Naive thymus-derived CD4-positive, alpha-beta T cell (primary cell): ENCODE measurements around the gene SPOCD1. TPM values are rescaled to one million over a fixed set of nuclear protein-coding genes. Genes with fewer than 3 reads are reported as not detected.

Experiments used
- ATAC-seq: fragments of 150-1000 bp; cut with Tn5 transposase; 2 replicates; pipeline ENCODE4 v1.10.0; 2021; ENCODE audit warnings: mild to moderate bottlenecking, moderate library complexity
- CTCF ChIA-PET: fragments of 350-600 bp; sonication (Branson Sonifier 250); formaldehyde crosslinking; loops from one replicate; lab custom pipeline; 2021; ENCODE audit warnings: antibody characterized with exemption; lab: Charles Lee
- POLR2A ChIA-PET: fragments of 350-600 bp; sonication (Branson Sonifier 250); formaldehyde crosslinking; loops from one replicate; lab custom pipeline; 2021; ENCODE audit warnings: antibody characterized with exemption, inconsistent platforms; lab: Charles Lee
- DNase-seq, 9 donors: peaks; one replicate each; pipeline versions ENCODE4 v3.0.0 to v3.0.0-alpha.2; 2020 to 2022; ENCODE audit warnings: mixed read lengths in 1 of 9
- H3K27ac ChIP-seq: one replicate; pipeline ENCODE4 v1.7.0; 2013; ENCODE audit warnings: mild to moderate bottlenecking, low read depth, low read length, moderate library complexity
- H3K27me3 ChIP-seq, 2 donors: one replicate each; pipeline ENCODE4 v1.7.0; 2013; ENCODE audit warnings: low read length in 2 of 2, mild to moderate bottlenecking in 2 of 2, moderate library complexity in 2 of 2; ENCODE audit not compliant: control insufficient read depth in 2 of 2, insufficient read depth in 2 of 2
- H3K36me3 ChIP-seq, 3 experiments: 1 replicate in 2 of 3; 2 replicates in 1 of 3; pipeline ENCODE4 v1.7.0; 2013; ENCODE audit warnings: low read length in 3 of 3, mild to moderate bottlenecking in 3 of 3, moderate library complexity in 1 of 3; ENCODE audit not compliant: insufficient read depth in 3 of 3, control insufficient read depth in 2 of 3
- H3K4me1 ChIP-seq, 2 donors: one replicate each; pipeline ENCODE4 v1.7.0; 2013; ENCODE audit warnings: low read length in 2 of 2, mild to moderate bottlenecking in 2 of 2, moderate library complexity in 1 of 2; ENCODE audit not compliant: control insufficient read depth in 2 of 2, insufficient read depth in 2 of 2
- H3K4me3 ChIP-seq: 2 replicates; pipeline ENCODE4 v1.7.0; 2013; ENCODE audit warnings: mild to moderate bottlenecking, low read length
- H3K9me3 ChIP-seq, 3 experiments: 1 replicate in 2 of 3; 2 replicates in 1 of 3; pipeline ENCODE4 v1.7.0; 2013; ENCODE audit warnings: low read length in 3 of 3; ENCODE audit not compliant: control insufficient read depth in 2 of 3
- H3K27ac Mint-ChIP-seq, 9 donors: one replicate each; pipeline ENCODE4 v1.8.0; 2020 to 2022; ENCODE audit warnings: mixed read lengths in 9 of 9, mild to moderate bottlenecking in 8 of 9, moderate library complexity in 5 of 9, inconsistent platforms in 2 of 9
- H3K27me3 Mint-ChIP-seq, 5 donors: one replicate each; pipeline ENCODE4 v1.8.0; 2021 to 2022; ENCODE audit warnings: mixed read lengths in 5 of 5, mild to moderate bottlenecking in 1 of 5
- H3K36me3 Mint-ChIP-seq, 5 donors: one replicate each; pipeline ENCODE4 v1.8.0; 2020 to 2022; ENCODE audit warnings: mixed read lengths in 5 of 5, mild to moderate bottlenecking in 3 of 5, inconsistent platforms in 1 of 5
- H3K4me1 Mint-ChIP-seq, 7 donors: one replicate each; pipeline ENCODE4 v1.8.0; 2020 to 2022; ENCODE audit warnings: mixed read lengths in 7 of 7, mild to moderate bottlenecking in 3 of 7, inconsistent platforms in 1 of 7
- H3K4me3 Mint-ChIP-seq, 10 donors: one replicate each; pipeline ENCODE4 v1.8.0; 2020 to 2022; ENCODE audit warnings: mild to moderate bottlenecking in 10 of 10, mixed read lengths in 10 of 10, moderate library complexity in 6 of 10, inconsistent platforms in 2 of 10
- H3K9me3 Mint-ChIP-seq, 11 donors: one replicate each; pipeline ENCODE4 v1.8.0; 2020 to 2022; ENCODE audit warnings: mixed read lengths in 11 of 11, mild to moderate bottlenecking in 4 of 11, inconsistent platforms in 1 of 11, moderate library complexity in 1 of 11
- intact Hi-C, 2 donors: fragments of 100-400 bp; cut with micrococcal nuclease; formaldehyde crosslinking; loops; one replicate each; pipeline ENCODE4 v1.15.1; 2023
- polyA plus RNA-seq, 2 donors: library from polyadenylated mRNA; unstranded; fragments of 300-500 nt; fragmentation: Illumina TruSeq; gene quantifications; one replicate each; pipeline ENCODE4 v1.2.3, GENCODE V29; 2021
- total RNA-seq, 6 experiments: library from RNA in 5 of 6; stranded (reverse) in 5 of 6; gene quantifications; 1 replicate in 5 of 6; 2 replicates in 1 of 6; pipeline ENCODE4 v1.2.3 and lab custom pipeline; 2021 to 2026

SPOCD1 gene
- total and polyA plus RNA-seq, 7 experiments from 2014 or later: 0.21 to 0.38 TPM; not detected in 5

- no peak overlapping the region for H3K27ac ChIP-seq
- H3K4me3 ChIP-seq: no peak overlapping the region
- H3K9me3 Mint-ChIP-seq: peaks cover 0 to 1% (median 0%) of the 10 kb centered on the region in 11 donors
- intact Hi-C loops: no loop called here
- H3K27me3 ChIP-seq: no peaks in the 10 kb centered on the region
- POLR2A ChIA-PET: interaction anchor here (1.0 kb wide), 1 partner anchor 30 kb away, joined by 3 read pairs; no protein-coding TSS in a partner anchor
- no peaks in the 10 kb centered on the region for H3K36me3 Mint-ChIP-seq
- no peaks in the 10 kb centered on the region for H3K4me1 ChIP-seq
- H3K4me3 Mint-ChIP-seq: no peak overlapping the region
- DNase-seq (no peak), ATAC-seq (no peak)
- peaks cover 0 to 29% (median 0%) of the 10 kb centered on the region in 5 donors for H3K27me3 Mint-ChIP-seq
- H3K9me3 ChIP-seq: no peaks in the 10 kb centered on the region
- H3K4me1 Mint-ChIP-seq: peaks cover 0 to 17% (median 8%) of the 10 kb centered on the region in 7 donors
- no peaks in the 10 kb centered on the region for H3K36me3 ChIP-seq
- H3K27ac Mint-ChIP-seq: peak overlapping the region in 1 of 9 donors; percentile 10
- CTCF ChIA-PET: interaction anchor here (0.6 kb wide), 1 partner anchor 159 kb away, joined by 3 read pairs; no protein-coding TSS in a partner anchor
Observed at GRCh38 chr1:31807273-31808048, 8.4 kb downstream of the SPOCD1 start.

DNA sequence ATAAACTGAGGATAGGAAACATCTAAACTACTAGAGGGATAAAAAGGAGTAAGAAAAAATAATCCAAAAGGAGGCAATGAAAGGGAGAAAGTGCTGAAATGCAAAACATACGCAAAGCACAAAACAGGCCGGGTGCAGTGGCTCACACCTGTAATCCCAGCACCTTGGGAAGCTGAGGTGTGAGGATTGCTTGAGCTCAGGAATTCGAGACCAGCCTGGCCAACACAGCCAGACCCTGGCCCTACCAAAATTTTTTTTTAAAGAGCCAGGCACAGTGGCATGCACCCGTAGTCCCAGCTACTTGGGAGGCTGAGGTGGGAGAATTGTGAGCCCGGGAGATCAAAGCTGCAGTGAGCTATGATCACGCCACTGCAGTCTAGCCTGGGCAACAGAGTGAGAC is 10.5 kb downstream of the SPOCD1 start:
- peaks cover 0 to 1% (median 0%) of the 10 kb centered on the region in 11 donors for H3K9me3 Mint-ChIP-seq
- POLR2A ChIA-PET: interaction anchor here (1.3 kb wide), 1 partner anchor 10 kb away, joined by 4 read pairs; the partner anchor contains the start of gene SPOCD1

GRCh38 chr1:31804098-31804497 is 11.7 kb downstream of the SPOCD1 start:
- DNase-seq (no peak), ATAC-seq (no peak)
- intact Hi-C loops: no loop called here
- Mint-ChIP-seq H3K4me3 (no peak overlapping the region), H3K36me3 (no peaks in the 10 kb centered on the region), H3K9me3 (peaks cover 0 to 1% (median 0%) of the 10 kb centered on the region in 11 donors), H3K4me1 (peaks cover 2 to 27% (median 21%) of the 10 kb centered on the region in 7 donors), H3K27ac (peak overlapping the region in 1 of 9 donors; percentile 78), H3K27me3 (peaks cover 0 to 30% (median 0%) of the 10 kb centered on the region in 5 donors)
- H3K4me3 ChIP-seq: no peak overlapping the region
- no peaks in the 10 kb centered on the region for H3K27me3 ChIP-seq
- H3K9me3 ChIP-seq: no peaks in the 10 kb centered on the region
- H3K27ac ChIP-seq: no peak overlapping the region
- no peaks in the 10 kb centered on the region for H3K36me3 ChIP-seq
- ChIA-PET POLR2A (interaction anchor here (1.1 kb wide), 1 partner anchor 13 kb away, joined by 3 read pairs; no protein-coding TSS in a partner anchor), CTCF (interaction anchor here (0.6 to 1.3 kb wide), 5 partner anchors 9 to 154 kb away, joined by 3 to 5 read pairs (median 4); no protein-coding TSS in a partner anchor)
- no peaks in the 10 kb centered on the region for H3K4me1 ChIP-seq

More for the DNA sequence above, 10.5 kb downstream of the SPOCD1 start:
- DNase-seq (peak in 1 of 9 donors; percentile 14), ATAC-seq (no peak)
- Histone ChIP-seq H3K4me1 (no peaks in the 10 kb centered on the region), H3K27me3 (no peaks in the 10 kb centered on the region), H3K4me3 (no peak overlapping the region), H3K9me3 (no peaks in the 10 kb centered on the region), H3K27ac (no peak overlapping the region), H3K36me3 (no peaks in the 10 kb centered on the region)
- H3K27ac Mint-ChIP-seq: peak overlapping the region in 1 of 9 donors; percentile 66
- intact Hi-C loops: no loop called here
- CTCF ChIA-PET: no interaction called here
- H3K4me1 Mint-ChIP-seq: peaks cover 2 to 27% (median 21%) of the 10 kb centered on the region in 7 donors
- no peak overlapping the region for H3K4me3 Mint-ChIP-seq
- H3K36me3 Mint-ChIP-seq: no peaks in the 10 kb centered on the region
- H3K27me3 Mint-ChIP-seq: peaks cover 0 to 39% (median 0%) of the 10 kb centered on the region in 5 donors

- Histone ChIP-seq H3K4me1 (no peaks in the 10 kb centered on the region), H3K9me3 (no peaks in the 10 kb centered on the region), H3K36me3 (no peaks in the 10 kb centered on the region), H3K27me3 (no peaks in the 10 kb centered on the region), H3K4me3 (no peak overlapping the region), H3K27ac (no peak overlapping the region)
- Mint-ChIP-seq H3K4me3 (no peak overlapping the region), H3K9me3 (peaks cover 0 to 1% (median 0%) of the 10 kb centered on the region in 11 donors), H3K27ac (peak overlapping the region in 4 of 9 donors; percentile 24 to 85 (median 56)), H3K4me1 (peaks cover 2 to 27% (median 21%) of the 10 kb centered on the region in 7 donors), H3K27me3 (peaks cover 0 to 29% (median 0%) of the 10 kb centered on the region in 5 donors), H3K36me3 (no peaks in the 10 kb centered on the region)
- ATAC-seq (no peak), DNase-seq (no peak)
- intact Hi-C loops: no loop called here
- POLR2A ChIA-PET: interaction anchor here (1.1 kb wide), 1 partner anchor 14 kb away, joined by 3 read pairs; no protein-coding TSS in a partner anchor
- CTCF ChIA-PET: interaction anchor here (0.6 to 1.3 kb wide), 5 partner anchors 10 to 154 kb away, joined by 3 to 5 read pairs (median 4); no protein-coding TSS in a partner anchor
Observed at GRCh38 chr1:31803610-31804009, 12.2 kb downstream of the SPOCD1 start.

GRCh38 chr1:31802190-31803150 is 13.4 kb downstream of the SPOCD1 start:
- Mint-ChIP-seq H3K4me3 (peak overlapping the region; percentile 9 to 83 (median 66)), H3K27ac (peak overlapping the region in 6 of 9 donors; percentile 34 to 87 (median 76)), H3K9me3 (peaks cover 0 to 1% (median 0%) of the 10 kb centered on the region in 11 donors), H3K27me3 (peaks cover 0 to 29% (median 0%) of the 10 kb centered on the region in 5 donors), H3K36me3 (no peaks in the 10 kb centered on the region), H3K4me1 (peaks cover 3 to 27% (median 21%) of the 10 kb centered on the region in 7 donors)
- CTCF ChIA-PET: interaction anchor here (1.0 kb wide), 1 partner anchor 12 kb away, joined by 4 read pairs; no protein-coding TSS in a partner anchor
- DNase-seq (peak in 1 of 9 donors; percentile 15), ATAC-seq (no peak)
- intact Hi-C loops: no loop called here
- no peak overlapping the region for H3K27ac ChIP-seq
- no peak overlapping the region for H3K4me3 ChIP-seq
- H3K27me3 ChIP-seq: no peaks in the 10 kb centered on the region
- POLR2A ChIA-PET: interaction anchor here (0.5 kb wide), 1 partner anchor 209 kb away, joined by 3 read pairs; no protein-coding TSS in a partner anchor
- no peaks in the 10 kb centered on the region for H3K9me3 ChIP-seq
- no peaks in the 10 kb centered on the region for H3K4me1 ChIP-seq
- H3K36me3 ChIP-seq: no peaks in the 10 kb centered on the region
